Measurements from ENCODE around the gene INMT.
"Not testable (repeated sequence)": the region's sequence is repeated elsewhere in the genome, so short reads cannot be mapped to it uniquely, and the experiment has no call there.

INMT gene

DNA sequence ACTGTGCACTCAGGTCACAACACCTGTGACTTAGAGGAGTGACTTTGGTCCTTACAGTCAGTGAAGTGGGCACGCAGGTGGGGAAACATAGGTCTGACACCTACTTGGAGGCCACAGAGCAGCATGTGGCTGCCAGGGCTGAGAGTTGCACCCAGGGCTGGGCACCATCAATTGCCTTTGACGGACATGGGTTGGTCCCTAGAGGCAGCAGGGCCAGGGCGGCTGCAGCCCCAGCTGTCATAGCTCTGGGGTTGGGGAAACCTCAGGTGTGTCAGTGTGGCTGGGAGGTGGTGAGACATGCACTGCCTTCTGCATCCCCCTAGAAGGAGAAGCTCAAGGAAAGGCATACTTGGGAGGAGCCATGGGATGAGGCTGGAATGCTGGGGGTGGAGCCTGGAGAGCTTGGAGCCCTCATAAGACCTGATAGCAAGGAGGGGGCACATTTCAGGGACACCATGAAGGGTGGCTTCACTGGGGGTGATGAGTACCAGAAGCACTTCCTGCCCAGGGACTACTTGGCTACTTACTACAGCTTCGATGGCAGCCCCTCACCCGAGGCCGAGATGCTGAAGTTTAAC lies at the start of gene INMT:
INMT (plus strand) TSS at position 440 of the 578 bp plus-strand sequence; CDS start at position 456, 16 bp downstream.
- no peak for DNase-seq (ENCODE audit: low spot score)

DNA sequence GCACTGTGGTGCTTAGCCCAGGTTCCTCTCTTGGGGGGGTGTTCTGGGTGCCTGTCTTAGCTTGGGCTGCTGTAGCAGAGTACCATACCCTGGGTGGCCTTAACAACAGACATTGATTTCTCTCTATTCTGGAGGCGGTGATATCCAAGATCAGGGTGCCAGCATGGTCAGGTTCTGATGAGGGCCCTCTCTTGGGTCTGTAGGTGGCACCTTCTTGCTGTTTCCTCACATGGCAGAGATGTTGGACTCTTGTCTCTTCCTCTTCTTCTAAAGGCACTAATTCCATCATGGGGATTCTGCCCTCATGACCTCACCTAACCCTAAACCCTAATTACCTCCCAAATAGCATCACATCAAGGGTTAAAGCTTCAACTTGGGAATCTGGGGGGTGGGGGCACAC lies 49.7 kb upstream of the INMT start:
- no peak for DNase-seq (ENCODE audit: low spot score)

DNA sequence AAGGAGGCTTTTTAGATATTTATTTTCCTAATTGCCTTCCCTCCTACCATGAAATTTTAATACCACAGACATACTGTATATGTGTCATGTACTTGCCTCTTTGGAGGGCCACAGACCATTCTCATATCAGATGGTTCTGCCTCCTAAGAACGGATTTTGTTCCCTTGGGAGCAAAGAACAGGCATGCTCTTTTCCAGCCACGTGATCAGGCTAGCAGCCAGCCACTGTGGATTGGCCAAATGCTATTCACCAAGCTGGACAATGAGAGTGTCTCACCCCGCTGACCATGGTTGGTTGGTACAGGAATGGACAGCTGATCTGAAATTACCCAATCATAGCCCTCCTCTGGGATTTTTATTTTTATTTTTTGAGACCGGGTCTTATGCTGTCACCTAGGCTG lies 48.2 kb upstream of the INMT start:
- DNase-seq (ENCODE audit: low spot score): no peak

DNA sequence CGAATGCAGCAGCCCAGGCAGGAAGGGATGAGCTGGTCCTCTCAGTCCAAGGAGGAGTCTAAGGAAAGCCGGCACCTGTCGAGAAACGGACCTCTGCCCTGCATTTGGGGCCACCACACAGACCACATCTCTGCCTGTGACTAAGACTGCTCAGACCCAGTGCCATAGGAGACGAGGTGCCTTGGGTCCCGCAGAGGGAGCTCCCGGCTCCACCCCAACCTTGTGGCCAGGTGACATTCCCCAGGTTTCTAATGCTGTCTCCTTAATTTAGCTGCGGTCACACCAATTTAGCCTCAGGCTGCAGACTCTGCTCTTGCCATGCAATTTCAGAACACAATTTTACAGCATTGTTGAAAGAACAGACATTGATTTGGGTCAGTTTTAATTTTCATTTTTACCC lies 46.9 kb upstream of the INMT start:
- no peak for DNase-seq (ENCODE audit: low spot score)

DNA sequence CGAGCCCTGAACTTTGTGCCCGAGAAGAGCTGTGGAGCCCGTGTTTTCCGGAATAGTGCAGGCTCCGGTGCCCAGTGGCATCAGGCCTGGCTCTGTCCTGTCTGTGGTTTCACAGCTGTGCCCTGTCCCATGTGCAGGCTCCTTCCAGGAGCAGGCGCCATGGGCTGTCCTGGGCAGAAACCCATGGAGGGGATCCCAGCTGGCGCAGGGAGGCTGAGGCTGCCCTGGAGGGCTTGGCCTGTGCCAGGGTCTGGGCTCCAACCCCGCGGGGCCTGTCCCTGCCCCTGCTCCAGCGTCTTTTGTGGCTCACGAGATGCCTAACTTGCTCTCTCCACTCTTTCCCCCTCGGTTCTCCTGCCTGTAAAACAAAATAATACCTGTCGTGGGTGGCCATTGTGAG lies 46.3 kb upstream of the INMT start:
- DNase-seq (ENCODE audit: low spot score): no peak

- no peak for DNase-seq (ENCODE audit: low spot score)
Observed at GRCh38 chr7:30706316-30706715, 45.6 kb upstream of the INMT start.

GRCh38 chr7:30706908-30707307 lies 45.0 kb upstream of the INMT start:
- no peak for DNase-seq (ENCODE audit: low spot score)

- DNase-seq (ENCODE audit: low spot score): no peak
Observed at GRCh38 chr7:30707391-30708357, 44.3 kb upstream of the INMT start.

GRCh38 chr7:30708412-30708811 lies 43.5 kb upstream of the INMT start:
- DNase-seq (ENCODE audit: low spot score): no peak

DNA sequence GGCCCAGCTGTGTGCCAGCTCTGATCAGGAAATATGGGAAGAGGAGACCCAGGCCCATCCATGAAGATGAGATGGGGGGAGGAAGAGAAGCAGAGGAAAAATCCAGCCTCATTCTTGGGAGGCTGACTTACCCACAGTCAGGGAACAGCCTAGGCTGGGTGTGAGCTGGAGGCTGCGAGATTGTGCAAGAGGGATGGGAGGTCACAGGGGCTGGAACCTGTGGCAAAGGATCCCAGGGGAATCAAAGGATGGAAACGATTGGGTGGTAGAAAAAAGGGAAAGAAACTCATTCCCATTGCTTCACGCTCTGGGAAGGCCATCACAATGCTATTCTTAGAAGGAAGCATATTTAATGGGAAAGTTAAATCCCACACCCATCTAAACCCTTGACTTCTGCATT lies 43.0 kb upstream of the INMT start:
- DNase-seq (ENCODE audit: low spot score): no peak

- no peak for DNase-seq (ENCODE audit: low spot score)
Observed at GRCh38 chr7:30709549-30709948, 42.4 kb upstream of the INMT start.

- no peak for DNase-seq (ENCODE audit: low spot score)
Observed at GRCh38 chr7:30710669-30711068, 41.3 kb upstream of the INMT start.

GRCh38 chr7:30713392-30713791 lies 38.5 kb upstream of the INMT start:
- DNase-seq (ENCODE audit: low spot score): no peak

DNA sequence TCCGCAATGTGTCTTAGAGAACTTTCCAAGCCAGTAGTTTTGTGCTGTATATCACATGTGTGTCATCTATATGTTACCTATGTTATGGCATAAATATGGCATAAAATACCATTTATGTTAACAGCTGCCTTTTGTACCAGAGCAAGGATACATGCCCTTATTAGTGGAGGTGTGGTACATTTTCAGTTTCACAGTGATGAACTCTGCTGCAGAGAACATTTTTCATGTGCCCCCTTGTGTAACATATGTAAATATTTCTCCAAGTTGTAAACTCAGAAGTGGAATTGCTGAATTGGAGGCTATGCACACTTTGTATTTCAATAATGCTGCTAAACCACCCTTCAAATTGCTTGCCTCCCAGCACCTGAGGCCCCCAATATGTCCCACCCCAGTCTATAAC lies 37.8 kb upstream of the INMT start:
- no peak for DNase-seq (ENCODE audit: low spot score)

- DNase-seq (ENCODE audit: low spot score): no peak
Observed at GRCh38 chr7:30717181-30717580, 34.8 kb upstream of the INMT start.

- not testable (repeated sequence) for DNase-seq (ENCODE audit: low spot score)
Observed at GRCh38 chr7:30719434-30719833, 32.5 kb upstream of the INMT start.

- no peak for DNase-seq (ENCODE audit: low spot score)
Observed at GRCh38 chr7:30721211-30721610, 30.7 kb upstream of the INMT start.

DNA sequence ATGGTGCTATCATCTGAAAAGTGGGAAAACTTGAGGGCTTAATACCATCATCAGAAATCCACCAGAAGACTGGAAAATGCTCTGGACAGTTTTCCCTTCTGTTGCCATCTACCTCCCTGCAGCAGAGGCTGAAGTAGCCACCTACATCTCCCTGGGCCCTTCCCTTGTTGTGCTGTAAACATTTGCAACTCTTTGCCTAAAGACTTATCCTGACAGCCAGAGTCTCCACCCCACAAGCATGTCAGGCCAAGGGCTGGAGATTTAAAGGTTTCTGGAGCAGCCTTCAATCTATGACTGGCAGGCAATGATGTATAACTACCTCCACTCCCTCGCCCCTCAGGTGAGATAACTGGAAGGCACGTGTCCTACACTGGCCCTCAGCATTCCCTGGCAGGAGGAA lies 29.7 kb upstream of the INMT start:
- no peak for DNase-seq (ENCODE audit: low spot score)

DNA sequence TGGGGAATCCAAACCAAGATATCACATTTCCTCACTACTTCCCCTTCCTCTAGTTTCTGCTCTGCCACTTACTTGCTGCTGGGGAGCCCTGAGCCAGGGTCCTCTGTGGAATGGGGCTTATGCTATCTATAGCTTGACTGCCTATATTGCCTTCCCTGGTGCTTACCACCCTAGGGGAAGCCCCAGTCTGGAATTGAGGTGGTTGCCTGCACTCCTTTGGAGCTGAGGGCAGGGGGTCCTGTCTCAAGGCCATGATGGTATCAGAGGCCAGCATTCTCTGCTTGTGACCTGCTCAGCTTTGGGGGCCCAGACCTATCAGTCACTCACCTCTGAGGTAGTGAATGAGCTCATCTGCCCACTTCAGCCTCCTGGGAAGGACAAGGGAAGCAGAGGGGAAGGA lies 29.3 kb upstream of the INMT start:
- DNase-seq (ENCODE audit: low spot score): no peak

DNA sequence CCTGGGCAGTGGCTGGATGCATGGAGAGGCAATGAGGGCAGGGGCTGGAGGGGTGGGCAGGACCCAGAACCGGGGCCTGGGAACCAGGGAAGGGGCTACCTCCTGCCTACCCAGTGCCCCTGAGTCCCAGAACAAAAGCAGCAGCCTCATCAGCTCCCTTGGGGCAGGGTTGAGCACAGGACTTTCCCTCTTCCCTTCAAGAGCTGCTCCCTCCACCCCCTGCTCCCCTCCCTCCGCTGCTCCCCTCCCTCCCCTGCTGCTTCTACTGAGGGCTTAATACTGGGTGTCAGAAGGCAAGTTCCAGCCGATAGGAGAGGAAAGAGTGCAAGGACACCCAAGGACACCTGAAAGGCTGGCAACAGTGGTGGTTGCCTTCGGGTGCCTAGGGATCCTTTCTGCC lies 28.2 kb upstream of the INMT start:
- no peak for DNase-seq (ENCODE audit: low spot score)

DNA sequence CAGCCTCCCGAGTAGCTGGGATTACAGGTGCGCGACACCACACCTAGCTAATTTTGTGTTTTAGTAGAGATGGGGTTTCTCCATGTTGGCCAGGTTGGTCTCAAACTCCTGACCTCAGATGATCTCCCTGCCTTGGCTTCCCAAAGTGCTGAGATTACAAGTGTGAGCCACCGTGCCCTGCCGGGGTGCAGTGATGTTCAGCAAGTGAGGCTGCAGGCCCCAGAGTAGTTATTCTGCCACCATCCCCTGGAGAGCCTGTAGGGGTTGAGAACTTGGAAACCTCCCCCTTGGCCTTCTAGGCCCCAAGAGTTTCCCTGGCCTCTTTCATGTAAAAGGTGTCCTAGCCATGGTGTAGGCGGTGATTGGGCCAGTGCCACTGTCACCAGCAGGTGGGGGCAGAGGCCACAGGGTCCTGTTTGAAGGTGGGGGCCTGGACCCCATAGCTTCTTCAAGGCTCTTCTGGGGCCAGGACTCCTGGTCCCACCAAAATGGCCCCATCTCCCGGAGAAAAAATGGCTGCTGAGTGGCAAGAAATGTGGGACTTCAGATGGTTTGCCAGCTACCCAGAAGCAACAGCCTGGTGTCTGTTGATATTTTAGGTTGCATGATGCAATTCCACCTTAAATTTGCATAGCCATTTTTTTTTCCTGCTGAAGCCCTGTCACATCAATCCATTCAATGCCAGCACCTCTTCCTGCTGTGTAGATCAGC lies 25.5 kb upstream of the INMT start:
- DNase-seq (ENCODE audit: low spot score): no peak

DNA sequence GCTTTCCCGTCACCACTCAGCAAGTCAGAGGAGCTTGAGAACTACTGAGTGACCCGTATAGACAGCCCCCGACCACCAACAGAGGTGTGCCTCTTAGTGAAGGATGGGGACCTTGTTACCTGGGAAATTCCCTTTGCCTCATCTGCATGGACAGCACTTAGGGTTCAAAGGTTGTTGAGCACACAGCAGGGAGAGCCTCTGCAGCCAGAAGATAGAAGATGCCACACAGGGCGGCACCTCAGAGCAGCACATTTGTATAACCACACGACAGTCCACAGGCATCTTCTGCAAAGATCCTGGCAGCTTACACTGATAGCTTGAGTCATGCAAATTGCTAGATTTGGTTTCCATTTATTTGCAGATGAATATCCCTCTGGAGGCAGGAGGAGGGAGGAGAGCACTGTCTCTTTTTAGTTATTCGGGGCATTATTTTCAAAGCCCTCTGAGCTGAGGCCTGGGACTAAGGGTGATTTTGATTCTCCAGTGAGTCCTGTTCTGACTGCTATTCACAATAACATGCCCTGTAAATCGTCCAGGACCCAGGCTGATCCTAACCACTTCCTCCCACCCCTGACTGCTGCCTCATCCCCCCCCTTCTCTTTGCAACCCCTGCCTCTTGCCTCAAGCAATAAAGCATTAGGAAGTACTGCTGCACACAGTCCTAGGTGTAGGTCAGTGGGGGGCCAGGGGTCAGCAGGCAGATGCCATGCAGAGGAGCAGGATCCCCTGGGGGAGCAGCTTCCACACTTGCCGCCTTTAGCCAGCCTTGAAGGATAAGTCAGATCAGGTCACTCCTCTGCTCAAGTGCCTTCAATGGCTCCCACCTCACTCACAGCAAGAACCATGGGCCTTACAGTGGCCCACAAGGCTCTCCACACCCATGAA lies 24.6 kb upstream of the INMT start:
- DNase-seq (ENCODE audit: low spot score): peak; percentile 33
